HG02642 (cell line): Measurements from ENCODE around the gene ZNF554.

ENCODE experiments used
- ATAC-seq: cut with Tn5 transposase; IDR thresholded peaks from one replicate; pipeline ENCODE4 v1.9.1; 2021; ENCODE audit warnings: mild to moderate bottlenecking; ENCODE audit not compliant: unreplicated experiment, poor library complexity

The ZNF554 gene

DNA sequence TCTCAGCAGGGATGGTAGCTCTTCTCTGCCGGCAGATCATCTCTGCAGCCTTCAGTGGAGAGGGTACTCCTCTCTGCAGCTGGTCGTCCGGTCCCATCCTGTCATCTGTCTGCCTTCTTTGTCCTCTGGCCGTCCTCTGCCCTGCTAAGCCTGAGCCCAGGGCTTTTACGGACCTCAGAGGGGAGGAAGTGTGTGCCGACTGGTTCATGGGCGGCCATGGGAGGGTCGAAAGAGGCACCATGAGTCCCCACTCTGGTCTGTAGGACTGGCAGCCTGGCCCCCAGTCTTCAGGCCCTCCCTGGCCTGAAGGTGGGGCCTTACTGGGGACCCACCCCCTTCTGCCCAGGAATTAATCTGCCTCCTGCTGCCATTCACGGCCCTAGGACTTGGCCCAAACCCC is 4.0 kb downstream of the ZNF554 start:
- ATAC-seq, result no peak

GRCh38 chr19:2824129-2824528 is 4.5 kb downstream of the ZNF554 start:
- ATAC-seq, result no peak

DNA sequence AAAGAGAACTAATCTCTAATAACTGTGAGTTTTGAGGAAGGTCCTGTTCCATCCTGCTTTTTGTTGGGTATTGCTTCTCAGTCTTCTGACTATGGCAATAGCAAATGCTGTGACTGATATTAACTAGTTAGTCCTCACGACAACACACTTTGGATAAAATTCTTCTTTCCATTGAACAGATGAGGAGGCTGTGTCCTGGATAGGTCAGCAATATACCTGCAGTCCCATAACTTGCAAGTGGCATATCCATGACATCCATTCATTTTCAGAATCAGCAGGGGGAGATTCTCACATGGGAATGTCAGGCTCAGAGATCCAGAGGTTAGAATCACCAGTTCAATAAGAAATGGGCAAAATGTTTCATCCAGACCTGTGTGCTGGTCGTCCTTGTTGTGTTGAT is 7.4 kb downstream of the ZNF554 start:
- ATAC-seq, result no peak

DNA sequence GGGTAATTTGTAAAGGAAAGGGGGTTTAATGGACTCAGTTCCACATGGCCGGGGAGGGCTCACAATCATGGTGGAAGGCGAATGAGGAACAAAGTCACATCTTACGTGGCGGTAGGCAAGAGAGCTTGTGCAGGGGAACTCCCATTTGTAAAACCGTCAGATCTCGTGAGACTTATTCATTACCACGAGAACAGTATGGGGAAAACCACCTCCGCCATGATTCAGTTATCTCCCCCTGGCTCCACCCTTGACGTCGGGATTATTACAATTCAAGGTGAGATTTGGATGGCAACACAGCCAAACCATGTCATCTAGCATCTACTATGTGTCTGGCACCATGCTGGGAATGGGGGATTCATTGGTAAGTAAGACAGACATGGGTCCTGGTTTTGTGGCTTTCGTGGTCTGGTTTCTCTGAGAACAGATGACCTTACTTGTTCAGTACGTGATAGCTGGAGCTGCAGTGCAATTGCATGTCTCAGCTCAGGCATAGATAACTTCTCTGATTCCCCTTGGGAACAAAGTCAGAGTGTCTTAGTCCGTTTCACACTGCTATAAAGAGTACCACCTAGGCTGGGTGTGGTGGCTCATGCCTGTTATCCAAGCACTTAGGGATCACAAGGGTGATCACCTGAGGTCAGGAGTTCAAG is 8.3 kb downstream of the ZNF554 start:
- no peak for ATAC-seq

GRCh38 chr19:2834294-2834871 is 14.7 kb downstream of the ZNF554 start:
- no peak for ATAC-seq

- ATAC-seq, result no peak
Measured at GRCh38 chr19:2837430-2837829, 17.8 kb downstream of the ZNF554 start.

DNA sequence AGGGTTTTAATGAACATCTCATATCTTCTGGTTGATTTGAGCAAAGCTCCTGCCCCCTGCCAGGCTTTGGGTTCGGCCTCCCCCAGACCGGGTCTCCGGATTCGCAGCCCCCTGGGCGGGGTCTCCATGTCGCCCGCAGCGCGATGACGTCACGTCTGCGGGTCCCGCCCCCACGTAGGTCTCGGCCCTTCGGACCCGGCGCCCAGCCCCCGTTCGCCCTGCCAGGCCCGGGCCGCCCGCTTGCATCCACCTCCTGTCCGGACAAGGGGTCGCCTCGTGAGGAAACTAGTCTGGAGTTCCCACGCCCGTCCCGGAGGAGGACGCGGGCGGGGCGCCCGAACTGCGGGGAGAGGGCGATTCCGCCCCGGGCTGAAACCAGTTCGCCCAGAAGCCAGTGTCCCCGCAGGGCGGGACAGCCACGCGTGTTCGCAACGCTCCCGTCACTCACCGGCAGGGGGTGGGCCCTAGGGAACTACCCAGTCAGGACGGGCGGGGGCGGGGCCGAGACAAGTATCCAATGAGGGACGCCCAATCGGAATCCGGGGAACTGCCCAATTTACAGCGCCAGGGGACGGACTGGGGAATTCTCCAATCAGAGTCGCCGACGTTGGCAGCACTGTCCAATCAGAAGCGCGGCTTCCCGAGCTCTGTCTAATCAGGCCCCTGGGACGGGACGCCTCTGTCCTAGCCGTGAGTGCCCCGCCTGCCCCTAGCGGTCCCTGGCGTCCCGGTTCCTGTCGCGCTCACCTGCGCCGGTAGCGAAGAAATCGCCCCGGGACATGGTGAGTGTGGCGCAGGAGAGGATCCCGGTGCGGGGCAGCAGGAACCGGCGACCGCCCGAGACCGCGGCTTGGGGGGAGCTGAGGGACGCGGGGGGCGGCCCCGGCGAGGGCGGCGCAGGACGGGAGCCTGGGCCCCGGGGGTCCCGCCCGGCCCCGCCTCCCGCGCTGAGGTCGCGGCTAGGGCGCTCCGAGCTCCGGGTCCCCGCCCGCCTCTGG is 21.4 kb downstream of the ZNF554 start, which contains the start of gene ZNF555:
ZNF555 (plus strand) TSS at position 682 of the 998 bp plus-strand sequence; CDS start at position 780, 98 bp downstream.
- ATAC-seq, result peak; percentile 95

GRCh38 chr19:2841855-2842574 is 22.3 kb downstream of the ZNF554 start:
- peak; percentile 12 for ATAC-seq

- no peak for ATAC-seq
Measured at GRCh38 chr19:2845107-2845506, 25.4 kb downstream of the ZNF554 start.

DNA sequence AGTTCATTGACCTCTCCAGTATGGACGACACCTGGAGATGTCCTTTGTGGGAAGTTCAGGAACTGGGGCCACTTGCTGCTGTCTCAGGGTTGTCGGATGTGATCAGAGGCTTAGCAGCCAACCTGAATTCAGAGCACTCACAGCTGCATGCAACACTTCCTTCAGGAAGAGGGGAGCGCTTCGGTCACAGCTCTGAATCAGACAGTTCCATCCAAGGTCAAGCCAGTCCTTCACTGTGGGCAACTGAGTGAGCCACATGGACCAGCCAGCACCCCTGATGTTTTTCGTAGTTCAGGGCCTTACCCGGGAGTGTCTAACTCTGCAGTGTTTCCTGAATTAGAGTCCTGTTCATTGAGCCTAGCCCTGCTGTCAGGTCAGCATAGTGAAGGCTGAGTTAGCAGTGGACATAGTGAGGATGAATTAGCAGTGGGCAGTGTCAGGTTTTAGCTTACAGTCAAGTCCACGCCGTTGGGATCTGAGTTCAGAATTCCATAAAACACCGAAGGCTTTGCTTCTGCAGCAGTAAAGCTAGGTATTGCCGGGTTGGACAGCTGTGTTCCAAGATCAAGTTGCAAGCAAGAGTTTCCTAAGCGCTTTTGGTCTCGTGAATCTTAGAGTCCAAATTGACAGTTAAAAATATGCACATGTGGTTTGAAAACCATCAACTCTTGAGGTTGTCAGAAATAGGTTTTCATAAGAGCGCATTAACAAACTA is 26.7 kb downstream of the ZNF554 start:
- ATAC-seq, result no peak

GRCh38 chr19:2847507-2847906 is 27.8 kb downstream of the ZNF554 start:
- ATAC-seq, result no peak

GRCh38 chr19:2848616-2849015 is 28.9 kb downstream of the ZNF554 start:
- no peak for ATAC-seq

GRCh38 chr19:2850256-2850925 is 30.7 kb downstream of the ZNF554 start:
- ATAC-seq, result no peak

DNA sequence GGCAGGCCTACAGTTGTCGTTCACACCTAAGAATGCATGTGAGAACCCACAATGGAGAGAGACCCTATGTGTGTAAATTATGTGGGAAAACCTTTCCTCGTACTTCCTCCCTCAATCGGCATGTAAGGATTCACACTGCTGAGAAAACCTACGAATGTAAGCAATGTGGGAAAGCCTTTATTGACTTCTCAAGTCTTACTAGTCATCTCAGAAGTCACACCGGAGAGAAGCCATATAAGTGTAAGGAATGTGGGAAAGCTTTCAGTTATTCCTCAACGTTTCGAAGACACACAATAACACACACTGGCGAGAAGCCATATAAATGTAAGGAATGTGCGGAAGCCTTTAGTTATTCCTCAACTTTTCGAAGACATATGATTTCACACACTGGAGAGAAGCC is 32.9 kb downstream of the ZNF554 start:
- no peak for ATAC-seq

DNA sequence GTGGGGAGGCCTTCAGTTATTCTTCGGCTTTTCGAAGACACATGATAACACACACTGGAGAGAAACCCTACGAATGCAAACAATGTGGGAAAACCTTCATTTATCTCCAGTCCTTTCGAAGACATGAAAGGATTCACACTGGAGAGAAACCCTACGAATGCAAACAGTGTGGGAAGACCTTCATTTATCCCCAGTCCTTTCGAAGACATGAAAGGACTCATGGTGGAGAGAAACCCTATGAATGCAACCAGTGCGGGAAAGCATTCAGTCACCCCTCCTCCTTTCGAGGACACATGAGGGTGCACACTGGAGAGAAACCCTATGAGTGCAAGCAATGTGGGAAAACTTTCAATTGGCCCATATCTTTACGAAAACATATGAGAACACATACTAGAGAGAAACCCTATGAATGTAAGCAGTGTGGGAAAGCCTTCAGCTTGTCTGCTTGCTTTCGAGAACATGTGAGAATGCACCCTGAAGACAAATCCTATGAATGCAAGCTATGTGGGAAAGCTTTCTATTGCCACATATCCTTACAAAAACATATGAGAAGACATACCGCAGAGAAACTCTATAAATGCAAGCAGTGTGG is 33.4 kb downstream of the ZNF554 start:
- ATAC-seq, result no peak

GRCh38 chr19:2854849-2855248 is 35.2 kb downstream of the ZNF554 start:
- no peak for ATAC-seq

DNA sequence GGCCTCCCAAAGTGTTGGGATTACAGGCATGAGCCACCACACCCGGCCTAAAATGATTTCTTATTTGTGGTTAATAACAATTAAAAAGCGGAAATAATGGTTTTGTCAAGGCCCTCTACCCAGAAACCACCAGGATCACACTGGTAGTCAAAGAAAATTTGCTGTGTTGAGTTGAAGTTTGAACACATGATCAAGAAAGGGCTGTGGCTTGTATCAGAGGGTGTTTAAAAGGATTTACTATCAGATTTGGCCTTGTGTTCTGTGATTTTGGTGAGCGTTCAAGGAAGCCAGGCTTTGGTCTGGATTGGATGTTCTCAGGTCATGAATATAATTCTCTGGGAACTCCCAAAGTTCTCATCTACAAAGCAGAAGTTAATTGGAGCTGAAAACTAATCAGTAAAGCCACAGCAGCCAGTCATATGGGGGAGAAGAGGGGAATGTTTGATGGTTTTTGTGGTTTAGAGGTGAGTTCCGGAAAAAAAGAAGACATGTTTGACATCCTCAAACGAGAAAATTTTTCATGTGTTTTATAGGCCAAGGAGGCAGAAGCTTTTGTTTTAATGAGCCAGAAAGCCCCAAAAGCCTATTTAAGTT is 36.9 kb downstream of the ZNF554 start:
- ATAC-seq, result no peak

- ATAC-seq, result no peak
Measured at GRCh38 chr19:2858864-2859263, 39.2 kb downstream of the ZNF554 start.
